ENCODE results near the gene ZFYVE1.
"Not testable (repeated sequence)": the region's sequence is repeated elsewhere in the genome, so short reads cannot be mapped to it uniquely, and the experiment has no call there.

The ZFYVE1 gene

DNA sequence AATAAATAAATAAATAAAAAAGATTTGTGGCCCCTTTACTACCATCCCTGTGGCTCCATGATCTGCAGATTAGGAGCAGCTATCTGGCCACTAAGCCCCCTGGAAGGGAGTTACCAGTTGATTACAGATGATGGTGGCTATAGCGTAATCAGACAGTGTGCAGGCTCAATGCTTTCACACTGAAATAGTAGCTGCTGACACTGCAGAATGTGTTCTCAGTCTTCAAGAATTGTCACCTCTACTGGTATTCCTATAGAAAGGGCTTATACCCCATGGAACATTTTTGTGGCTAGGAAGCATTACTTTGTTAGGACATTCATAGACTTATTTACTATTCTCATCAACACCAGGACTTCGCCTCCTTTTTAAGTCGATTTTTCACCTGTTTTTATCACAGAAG is 69.7 kb downstream of the ZFYVE1 start:
- no peak for DNase-seq (ENCODE audit: low spot score)

DNA sequence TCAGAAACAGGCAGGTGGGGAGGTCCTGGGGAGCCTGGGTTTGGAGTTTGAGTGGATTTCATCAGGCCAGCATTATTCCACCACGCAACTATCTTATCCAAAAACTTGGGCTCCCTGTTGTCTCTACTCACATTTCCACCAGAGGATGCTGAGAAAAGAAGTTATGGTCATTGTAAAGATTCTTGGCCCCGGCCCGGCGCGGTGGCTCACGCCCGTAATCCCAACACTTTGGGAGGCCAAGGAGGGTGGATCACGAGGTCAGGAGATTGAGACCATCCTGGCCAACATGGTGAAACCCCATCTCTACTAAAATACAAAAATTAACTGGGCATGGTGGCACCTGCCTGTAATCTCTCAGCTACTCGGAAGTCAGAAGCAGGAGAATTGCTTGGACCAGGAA is 70.2 kb downstream of the ZFYVE1 start:
- DNase-seq (ENCODE audit: low spot score): not testable (repeated sequence)

DNA sequence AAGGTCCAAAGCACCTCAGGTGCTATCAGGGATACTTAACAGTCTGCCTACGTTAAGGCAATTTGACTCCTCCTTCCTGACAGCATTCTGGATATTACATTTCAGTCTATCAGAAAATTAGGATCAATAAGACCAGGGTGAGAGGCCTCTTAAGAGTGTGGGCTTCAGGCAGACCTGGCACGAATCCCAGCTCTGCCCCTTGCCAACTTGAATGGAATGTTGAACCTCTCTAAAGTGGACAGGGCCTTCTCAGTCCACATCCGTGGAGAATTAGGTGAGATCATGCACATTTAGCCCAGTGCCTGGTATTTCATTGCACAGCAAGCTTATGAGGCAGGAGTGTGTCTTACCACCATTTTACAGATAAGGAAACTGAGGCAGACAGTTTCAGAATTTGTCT is 74.7 kb downstream of the ZFYVE1 start:
- DNase-seq (ENCODE audit: low spot score): no peak

DNA sequence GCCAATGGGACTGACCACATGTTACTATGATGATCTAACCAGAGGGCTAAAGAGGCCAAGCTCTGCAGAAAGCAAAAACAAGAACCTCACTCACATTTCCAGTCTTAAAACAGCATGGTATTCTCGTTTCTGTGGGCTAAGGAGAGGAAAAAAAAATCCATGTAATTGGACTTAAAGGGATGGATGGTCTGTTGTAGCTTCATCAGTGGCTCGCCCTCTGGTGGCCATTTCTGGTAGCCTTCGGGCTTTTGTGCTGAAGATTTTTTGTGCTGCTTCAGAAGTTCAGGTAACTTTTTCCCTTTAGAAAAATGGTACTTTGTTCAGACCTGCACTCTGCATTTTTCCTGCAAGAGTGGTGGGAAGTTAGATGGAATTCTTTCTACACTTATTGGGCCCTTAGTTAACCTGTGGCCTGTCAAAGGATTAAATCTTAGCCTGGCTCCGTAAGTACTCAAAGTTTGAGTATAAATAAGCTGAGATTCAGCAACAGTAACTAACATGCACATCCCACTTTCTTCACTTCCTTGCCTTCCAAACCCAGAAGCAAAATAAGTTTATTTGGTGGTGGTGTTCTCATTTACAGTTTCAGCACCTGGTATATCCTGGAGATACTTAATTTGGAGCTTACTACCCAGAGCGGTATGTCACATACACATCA is 78.3 kb downstream of the ZFYVE1 start:
- DNase-seq (ENCODE audit: low spot score): peak; percentile 49

DNA sequence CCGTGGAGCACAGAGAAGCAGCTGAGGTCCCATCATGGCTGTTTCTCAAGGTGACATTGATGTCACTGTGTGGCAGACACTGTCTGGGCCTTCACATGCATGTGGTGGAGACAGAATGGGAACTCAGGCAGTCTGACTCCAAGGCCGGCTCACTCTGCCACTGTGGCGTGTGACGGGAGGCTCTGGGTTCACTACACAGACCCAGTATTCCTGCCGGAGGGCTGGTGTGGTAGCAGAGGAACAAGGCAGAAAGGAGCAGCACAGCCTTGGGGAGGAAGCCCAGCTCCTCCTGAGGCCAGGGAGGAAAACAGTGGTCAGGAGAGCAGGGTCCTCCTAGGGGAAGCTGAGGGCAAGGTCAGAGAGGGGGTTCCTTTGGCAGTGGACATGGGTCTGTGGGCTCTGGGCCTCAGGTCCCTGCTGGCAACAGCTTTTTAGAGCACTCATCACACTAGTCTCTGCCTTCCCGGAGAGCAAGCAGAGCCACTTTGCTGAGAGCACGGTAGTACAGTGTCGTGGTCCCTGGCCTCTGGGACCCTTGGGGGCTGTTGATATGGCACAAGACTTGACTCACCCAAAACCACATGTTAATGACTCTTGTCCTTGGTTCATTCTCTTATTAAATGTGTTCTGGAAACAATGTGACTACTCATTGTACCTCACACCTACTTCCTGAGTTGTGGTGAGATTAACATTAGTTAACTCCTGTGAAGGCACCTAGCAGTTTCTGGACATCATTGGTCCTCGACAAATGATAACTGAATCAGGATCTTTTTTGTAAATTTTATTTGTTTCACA is 79.3 kb downstream of the ZFYVE1 start:
- DNase-seq (ENCODE audit: low spot score): no peak

DNA sequence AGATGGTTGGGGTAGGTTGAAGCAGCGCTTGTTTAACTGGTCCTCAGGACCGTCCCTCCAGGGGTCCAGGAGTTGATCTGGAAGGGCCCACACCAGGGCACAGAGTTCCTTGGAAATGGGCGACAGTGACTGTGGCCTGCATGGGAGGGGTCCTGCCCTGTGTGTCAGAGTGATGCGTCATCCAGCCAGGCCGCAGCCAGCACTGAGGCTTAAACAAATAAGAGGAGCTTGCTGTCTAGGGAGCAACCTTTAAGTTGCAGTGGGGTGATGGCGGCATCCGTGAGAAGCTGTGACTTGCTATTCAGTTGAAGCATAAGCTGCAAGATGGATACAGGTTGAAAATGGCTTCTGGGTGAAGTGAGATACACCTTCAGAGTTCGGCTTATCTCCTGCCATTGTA is 80.4 kb downstream of the ZFYVE1 start:
- no peak for DNase-seq (ENCODE audit: low spot score)

DNA sequence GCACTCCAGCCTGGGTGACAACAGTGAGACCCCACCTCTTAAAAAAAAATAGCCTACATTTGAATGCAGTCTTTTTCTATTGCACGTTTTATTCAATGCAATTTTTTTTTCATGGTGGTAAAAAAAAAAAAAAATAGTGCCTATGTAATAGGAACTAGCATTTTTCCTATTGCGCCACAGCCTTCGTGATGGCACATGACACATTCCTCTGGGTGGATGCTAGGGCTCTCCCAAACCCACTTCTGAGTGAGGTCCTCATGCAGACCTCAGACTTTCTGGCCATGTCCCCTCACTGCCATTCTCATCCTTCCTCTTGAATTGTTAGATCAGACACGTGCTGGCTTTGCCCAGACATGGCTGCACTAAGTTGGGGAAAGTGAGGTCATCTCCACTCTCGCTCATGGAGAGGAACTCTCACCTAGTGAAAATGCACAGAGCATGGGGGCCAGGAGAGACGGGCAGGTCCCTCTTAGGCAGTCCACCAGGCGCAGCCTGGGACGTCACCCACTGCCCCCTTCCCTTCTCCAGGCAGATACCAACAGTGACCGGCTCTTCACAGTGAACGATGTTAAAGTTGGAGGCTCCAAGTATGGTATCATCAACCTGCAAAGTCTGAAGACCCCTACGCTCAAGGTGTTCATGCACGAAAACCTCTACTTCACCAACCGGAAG is 81.4 kb downstream of the ZFYVE1 start:
- no peak for DNase-seq (ENCODE audit: low spot score)

DNA sequence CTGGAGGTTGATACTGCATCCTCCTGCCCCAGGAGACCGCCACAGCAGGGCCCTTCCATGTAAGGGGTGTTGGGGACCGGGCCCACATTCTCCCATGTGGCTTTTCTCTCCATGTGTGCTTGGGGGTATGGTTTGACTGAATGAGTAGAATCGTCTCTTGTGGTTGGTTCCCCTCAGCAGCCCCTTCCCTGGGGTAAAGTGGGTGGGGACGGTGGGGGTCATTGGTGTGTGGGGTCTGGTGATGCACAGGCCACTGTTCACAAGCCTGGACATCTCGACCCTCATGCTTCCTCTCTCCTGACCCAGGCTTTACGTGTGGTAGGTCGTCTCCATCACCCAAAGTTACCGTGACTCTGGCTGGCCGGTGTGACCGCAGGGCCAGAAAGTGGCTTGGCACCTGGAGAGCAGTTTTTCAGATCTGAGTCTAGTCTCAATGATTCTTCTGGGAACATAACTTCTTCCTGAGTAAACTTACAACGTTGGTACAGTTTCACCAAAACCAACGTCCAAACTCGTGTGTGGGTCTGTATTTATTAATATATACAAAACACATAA is 83.0 kb downstream of the ZFYVE1 start:
- DNase-seq (ENCODE audit: low spot score): no peak

DNA sequence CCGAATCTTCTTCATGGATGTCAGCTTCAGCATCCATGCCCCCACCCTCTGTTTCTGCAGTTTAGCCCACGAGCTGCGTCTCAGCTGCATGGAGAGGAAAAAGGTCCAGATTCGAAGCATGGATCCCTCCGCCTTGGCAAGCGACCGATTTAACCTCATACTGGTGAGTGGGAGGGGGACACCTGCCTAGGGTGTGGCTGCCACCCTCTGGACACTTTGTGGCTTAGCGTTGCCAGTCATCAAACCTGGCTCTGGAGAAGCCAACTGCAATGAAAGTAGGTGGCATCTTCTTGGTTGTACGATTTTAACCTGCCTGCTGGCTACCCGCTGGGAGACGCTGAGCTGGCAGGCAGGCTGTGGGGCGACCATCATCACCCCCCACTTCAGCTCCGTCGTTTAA is 84.0 kb downstream of the ZFYVE1 start:
- no peak for DNase-seq (ENCODE audit: low spot score)

DNA sequence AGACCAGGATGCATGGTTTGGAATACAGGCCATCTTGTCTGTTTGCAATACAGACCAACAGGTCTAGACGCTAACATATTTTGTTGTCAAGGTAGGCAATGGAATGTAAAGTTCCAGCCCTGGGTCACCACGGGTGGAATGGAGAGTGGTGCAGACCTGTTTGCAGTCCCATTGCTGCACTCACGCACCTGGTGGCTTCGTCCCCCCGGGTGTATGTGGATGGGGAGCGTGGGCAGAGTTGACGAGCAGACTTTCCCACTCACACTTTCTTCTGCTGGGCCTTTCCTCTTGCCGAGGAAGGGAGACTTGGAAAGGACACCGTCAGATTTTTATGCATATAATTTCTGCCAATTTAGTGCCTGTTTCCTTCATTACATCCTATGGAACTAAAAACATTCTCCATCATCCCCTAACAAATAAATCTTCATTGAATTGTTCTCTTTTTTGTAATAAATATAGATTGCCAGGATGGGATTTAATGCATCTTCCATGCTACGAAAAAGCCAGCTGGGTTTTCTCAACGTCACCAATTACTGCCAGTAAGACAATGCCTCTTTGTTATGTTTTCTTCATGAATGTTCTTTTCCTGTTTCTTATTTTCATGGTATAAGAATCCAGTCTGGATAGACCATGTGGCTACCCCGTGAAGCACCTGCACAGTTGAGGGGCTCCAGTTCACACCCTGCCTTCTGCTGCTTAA is 85.5 kb downstream of the ZFYVE1 start:
- DNase-seq (ENCODE audit: low spot score): no peak

DNA sequence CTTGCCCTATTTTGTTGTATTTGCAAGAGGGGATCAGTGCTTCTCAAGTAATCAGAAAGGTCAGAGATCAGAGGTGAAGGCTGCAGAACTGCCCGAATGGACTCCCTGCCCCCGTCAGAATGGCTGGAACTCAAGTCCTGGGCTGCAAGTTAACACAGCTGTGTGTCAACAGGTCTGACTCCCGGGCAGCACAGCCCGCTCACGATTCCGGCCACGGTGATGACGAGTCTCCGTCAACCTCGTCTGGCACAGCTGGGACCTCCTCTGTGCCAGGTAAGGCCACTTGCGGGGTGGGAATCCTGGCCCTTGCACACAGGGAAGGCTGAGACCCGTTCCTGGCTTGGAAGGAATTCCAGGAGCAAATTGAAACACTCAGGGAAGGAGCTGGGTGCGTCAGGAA is 87.3 kb downstream of the ZFYVE1 start:
- no peak for DNase-seq (ENCODE audit: low spot score)

DNA sequence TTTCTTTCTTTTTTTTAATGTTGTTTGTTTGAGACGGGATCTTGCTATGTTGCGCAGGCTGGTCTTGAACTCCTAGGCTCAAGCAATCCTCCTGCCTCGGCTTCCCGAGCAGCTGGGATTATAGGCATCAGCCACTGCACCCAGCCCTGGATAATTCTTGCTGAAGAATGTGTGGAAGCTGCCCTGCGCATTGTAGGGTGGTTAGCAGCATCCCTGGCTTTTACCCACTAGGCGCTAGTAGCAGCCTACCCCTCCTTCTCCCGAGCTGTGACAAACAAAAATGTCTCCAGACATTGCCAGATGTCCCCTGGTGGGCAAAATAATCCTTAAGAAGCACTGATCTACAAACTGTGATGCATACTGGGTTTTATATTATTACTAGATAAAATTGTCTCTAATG is 94.0 kb downstream of the ZFYVE1 start:
- DNase-seq (ENCODE audit: low spot score): no peak

DNA sequence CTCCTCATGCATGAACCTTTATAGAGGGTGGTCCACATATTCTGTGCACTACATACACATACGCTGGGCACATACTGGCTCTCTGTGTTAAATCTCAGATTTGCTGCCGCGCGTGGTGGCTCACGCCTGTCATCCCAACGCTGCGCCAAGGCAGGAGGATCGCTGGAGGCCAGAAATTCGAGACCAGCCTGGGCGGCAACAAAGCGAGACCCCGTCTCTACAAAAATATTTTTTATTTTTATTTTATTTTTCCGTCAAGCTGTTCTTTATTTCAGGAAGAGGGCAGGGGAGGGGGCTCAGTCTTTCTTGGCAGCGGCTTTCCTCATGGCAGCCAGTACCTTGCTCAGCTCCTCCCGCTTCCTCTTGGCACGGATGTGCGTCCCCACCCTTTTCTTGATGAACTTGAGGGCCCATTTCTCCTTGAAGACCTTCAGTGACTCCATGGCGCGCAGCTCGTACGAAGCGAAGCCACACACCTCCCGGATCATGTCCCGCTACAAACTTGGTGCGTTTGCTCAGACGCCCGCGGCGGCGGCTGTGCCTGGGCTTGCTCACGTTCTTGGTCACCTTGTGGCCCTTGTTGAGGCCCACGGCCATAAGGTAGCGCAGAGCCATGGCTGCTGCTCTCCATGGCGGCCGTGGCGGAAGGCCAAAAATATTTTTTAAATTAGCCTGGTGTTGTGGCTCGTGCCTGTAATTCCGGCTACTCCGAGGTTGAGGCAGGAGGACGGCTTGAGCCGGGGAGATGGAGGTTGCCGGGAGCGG is 97.4 kb downstream of the ZFYVE1 start:
- no peak for DNase-seq (ENCODE audit: low spot score)

DNA sequence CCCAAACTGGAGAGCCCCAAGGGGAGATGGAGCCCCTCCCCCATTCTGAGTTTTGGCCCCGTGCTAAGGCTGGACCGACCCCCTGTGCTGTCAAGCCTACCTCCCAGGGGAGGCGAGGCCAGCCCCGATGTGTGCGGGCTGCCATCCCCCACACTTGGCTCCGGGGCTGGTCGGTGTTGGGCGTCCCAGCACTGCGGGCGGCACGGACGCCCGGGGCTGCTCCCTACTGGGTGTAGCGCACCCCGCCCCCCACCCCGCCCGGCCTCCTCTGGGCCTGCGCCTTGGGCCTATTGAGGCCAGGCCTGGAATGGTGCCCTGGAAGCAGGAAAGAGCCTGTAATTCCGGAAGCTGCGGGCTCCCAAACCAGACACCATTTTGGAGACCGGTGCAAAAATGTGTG is 98.0 kb downstream of the ZFYVE1 start:
- DNase-seq (ENCODE audit: low spot score): no peak

DNA sequence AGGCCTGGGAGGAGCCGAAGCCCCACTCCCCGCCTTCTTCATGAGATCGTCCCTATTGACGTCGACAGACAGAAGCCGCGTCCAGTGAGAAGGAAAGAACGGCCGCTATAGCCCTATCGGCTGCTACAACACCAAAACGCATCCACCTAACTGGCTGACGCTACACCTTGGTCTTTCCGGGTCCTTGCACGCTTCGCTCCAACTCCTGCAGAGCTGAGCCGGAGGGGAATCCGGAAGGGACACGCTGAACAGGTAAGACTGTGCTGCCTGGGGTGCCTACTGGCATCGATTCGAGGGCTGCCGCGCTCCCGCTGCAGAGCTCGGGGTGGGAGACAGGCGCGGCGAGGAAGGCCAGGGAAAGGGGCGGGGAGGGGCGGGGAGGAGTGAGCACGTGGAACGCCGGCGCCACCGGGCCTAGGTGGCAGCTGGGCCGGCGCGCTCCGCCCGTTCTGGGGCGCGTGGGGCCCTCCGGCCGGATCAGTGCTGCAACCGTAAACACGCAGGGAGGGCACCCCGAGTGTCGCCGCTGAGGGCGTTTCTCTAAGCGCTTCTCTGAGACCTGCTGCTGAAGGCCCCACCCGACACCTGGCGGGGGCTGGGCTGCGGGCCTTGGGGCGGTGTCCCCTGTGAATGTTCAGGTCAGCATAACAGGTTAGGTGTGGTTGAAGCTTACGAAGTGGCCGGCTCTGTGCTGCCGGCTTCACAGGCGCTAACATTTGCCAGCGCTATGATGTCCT is 100.4 kb downstream of the ZFYVE1 start, which contains the start of gene DCAF4:
Gene DCAF4 (plus strand): TSS at position 173 of the 737 bp plus-strand sequence. CDS start 11,515 bp downstream, outside the sequence.
- DNase-seq (ENCODE audit: low spot score): peak; percentile 98

DNA sequence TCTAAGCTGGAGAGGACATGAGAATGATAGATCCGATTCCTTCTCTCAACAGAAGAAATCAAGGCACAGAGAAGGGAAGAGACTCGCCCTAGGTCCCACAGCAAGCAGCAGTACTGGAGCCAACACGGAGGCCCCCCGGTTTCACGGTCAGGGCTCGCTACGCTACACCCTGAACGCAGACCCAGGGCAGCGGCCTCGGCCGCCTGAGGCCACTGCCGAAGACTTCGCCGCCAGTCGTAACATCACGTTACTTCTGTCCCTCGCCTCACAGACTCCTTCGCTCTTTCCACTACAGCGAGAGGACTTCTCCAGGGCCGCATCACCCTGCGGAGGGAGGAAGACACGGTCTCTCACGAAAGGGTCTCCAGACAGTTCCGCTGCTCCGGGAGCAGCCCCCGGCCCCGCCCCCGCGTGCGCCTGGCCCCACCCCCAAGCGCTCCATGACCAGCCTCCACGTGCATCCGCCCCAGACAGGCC is 101.1 kb downstream of the ZFYVE1 start:
- DNase-seq (ENCODE audit: low spot score): no peak

DNA sequence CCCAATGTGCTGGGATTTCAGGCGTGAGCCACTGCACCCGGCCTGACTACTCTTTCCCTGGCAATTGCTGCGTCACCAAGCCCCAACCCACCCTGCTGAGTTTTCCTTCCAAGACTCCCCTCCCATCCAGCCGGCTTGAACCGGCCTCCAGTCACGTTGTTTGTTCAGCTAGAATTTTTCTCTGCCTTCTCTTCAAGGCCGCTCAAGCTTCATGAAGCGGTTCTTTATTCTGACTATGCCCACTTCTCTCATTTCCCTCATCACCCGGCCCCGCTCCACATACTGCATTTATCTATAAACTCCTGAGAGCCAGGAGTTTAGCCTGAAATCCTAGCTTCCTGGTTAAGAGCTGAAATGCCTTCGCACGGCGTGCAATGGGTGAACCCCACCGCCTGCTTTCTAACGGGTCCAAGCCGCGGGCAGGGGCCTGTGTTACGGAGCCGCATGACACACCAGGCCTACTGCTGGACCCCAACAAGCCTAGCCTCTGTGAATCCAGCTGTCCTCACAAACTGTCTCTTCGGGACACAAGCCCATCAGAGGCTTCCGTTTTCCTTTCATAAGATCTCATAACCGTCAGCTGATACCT is 101.6 kb downstream of the ZFYVE1 start:
- DNase-seq (ENCODE audit: low spot score): no peak

DNA sequence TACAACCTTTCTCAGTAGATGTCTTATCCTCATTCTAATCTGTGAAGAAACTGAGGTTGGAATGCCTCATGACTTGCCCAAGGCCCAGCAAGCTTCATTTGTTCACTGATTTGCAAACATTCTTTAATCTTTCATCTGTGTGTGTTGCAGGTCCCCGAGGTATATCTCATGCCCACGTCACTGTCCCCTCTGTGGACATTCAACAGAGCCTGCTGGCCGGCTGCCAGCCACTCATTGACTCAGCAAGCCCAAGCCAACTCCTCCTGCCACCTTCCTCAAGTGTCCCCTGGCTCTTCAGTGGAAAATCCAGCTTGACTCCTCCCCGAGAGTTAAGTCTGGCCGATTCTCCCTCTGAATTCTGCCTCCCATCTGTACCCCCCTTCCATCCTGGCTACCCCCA is 102.6 kb downstream of the ZFYVE1 start:
- no peak for DNase-seq (ENCODE audit: low spot score)

DNA sequence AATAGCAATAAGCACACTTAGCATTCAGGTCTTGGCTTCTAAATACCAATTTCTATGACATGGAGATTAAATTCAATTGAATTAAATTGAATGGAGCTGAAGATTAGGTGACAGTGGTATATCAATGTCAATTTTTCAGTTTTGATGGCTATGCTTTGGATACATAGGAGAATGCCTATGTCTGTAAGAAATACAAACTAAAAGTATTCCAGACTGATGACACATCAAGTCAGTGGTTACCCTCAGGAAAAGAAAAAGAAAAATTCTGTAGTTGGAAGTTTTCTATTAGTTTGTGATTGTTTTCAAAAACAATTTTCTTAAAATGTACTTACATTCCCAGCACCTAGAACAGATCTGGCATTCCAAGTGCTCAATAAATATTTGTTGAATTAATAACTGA is 105.5 kb downstream of the ZFYVE1 start:
- no peak for DNase-seq (ENCODE audit: low spot score)

DNA sequence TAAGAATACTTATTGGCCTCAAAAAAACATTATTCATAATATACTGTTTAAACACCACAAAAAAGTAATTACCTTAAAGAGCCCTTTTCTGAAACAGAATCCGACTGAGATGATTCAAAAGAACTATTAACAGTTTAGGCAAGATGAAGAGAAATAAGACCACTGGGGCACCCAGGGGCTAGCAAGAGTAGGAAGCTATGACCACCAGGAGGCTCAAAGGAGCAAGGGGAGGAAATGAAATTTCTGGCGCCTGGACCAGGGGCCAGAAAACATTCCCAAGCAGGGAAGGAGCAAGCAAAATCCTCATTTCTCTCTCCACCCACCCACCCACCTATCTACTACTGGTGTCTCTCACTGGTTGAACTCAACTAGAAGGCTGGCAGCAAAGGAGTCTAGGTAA is 106.9 kb downstream of the ZFYVE1 start:
- no peak for DNase-seq (ENCODE audit: low spot score)
